Measurements from ENCODE around the gene EEF2.
A peak's percentile ranks its signal among the peaks of the same experiment; 100 is the strongest.

EEF2 gene

DNA sequence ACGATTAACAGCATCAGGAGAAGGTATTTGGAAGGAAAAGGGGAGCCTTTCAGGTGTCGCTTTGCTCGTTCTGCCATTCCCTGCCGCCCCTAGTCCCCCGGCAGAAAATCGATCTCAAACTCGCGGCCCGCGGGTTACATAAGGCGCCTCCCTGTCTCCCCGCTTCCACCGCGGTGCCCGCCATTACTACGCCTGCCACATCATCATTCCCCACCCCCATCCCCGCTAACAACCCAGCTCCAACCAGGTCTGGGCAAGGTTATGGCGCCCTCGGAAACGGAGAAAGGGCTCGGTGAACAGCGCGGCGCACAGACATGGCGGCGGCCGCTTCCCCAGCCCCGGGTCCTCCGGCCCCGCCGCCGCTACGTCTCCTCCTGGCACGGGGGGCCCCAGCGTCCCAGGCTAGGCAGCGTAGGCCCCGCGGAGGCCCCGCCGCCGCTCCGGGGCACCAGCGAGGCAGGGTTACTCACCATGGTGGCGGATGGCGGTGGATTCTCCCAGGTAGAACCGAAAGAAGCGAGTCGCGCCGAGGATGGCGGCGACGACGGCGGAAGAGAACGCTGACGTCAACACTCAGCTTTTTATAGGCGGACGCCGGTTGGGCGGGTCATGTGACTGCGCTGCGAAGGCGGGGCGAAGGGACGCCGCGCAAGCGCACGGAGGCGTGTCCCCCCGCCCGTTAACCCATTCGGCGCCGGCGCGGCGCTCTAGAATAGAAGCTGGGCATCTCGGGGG is at the start of gene EEF2:
TSS of gene EEF2 (minus strand) at position 556 of the 735 bp plus-strand sequence. CDS start at position 473, 83 bp downstream.
- DNase-seq, result peak; percentile 84 to 97 (median 90)

DNA sequence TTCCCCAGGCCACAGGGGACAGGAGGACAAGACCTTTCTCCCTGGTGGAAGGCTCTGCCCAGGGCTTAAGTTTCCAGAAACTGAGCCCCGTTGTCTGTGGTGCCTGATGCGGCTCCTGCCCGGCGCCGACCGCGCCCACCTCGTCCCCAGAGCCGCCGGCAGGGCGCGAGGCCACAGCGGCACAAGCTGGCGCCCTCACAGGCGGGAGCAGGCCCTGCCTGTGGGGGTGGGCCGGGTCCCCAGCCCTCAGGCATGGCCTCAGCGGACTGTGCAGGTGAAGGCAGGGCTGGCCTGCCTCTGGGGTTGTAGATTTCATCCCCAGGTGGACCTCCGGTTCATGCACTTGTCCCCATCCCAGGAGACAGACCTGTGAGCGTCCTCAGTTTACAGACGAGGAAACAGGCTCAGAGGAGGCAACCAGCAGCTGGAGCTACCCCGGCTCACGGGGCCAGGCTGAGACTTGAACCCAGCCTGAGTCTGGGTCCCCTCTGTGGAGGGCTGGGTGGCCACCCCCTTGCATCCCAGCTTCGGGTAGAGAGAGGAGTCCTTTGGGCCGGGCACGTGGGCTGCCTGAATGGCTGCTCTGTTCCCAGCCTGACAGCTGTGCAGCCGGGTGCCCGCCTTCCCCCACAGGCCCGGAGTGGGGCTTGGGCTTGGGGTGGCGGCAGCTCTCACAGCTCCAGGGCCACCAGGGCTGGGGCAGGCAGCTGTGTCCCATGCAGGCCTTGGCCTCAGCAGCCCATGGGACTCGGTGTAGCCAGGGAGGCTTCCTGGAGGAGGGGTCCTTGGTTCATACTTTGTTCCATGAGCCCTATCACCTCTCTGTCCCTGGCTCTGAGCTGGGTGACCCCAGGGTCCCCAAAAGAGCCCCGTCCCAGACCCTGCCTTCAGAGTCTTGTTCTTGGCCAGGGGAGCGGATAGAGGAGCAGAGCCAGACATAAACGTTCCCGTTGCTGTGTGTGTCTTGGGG is 49.1 kb upstream of the EEF2 start:
- no peak for DNase-seq

DNA sequence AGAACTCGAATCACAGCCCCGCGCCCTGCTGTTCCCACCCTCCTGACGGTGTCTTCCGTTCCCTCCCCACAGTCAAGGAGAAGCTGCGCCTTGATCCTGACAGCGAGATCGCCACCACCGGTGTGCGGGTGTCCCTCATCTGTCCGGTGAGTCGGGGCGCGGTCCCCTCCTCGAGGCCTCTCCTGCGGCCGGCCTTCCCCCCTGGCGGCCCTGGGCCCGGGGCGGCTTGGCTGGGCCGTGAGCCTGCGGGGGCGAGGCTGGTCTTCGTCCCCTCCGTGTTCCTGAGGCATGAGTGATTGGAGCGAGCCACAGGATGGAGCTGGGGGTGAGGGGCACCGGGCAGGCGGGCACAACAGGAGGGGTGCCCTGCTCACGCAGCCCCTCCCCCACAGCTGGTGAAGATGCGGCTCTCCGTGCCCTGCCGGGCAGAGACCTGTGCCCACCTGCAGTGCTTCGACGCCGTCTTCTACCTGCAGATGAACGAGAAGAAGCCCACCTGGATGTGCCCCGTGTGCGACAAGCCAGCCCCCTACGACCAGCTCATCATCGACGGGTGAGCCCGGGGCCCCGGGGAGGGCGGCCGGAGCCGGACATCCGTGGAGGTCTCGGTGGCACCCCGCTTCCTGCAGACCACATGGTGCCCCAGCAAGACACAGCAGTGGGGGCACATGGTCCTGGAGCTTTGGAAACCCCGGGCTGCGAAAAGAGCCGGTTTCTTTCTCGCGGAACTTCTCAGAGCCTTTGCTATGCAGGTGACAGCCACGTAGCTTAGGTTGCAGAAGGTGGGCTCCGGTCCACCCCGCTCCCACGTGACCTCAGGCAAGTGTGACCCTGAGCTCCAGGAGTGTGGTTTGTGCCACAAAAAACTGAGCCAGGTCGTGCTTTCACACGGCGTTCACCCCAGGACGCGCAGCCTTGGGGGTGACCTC is 48.0 kb upstream of the EEF2 start:
- DNase-seq, result no peak

DNA sequence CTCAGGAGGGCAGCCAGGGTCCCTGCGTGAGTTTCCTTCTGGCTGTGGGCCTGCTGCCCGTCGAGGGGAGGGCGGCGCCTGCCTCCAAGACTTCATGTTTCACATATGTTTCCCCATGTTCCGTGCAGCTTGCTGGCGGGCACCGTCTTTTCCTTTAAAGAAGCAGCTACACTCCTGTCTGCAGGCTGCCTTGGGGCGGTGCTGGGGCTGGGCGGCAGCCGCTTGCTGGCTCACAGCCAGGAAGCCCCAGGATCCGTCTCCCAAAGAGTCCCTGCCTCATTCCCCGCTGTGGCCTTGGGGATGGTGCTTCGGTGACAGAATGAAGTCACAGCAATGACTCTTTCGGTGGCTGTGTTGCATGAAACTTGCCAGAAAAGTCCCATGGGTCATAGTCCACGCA is 47.2 kb upstream of the EEF2 start:
- DNase-seq, result no peak

DNA sequence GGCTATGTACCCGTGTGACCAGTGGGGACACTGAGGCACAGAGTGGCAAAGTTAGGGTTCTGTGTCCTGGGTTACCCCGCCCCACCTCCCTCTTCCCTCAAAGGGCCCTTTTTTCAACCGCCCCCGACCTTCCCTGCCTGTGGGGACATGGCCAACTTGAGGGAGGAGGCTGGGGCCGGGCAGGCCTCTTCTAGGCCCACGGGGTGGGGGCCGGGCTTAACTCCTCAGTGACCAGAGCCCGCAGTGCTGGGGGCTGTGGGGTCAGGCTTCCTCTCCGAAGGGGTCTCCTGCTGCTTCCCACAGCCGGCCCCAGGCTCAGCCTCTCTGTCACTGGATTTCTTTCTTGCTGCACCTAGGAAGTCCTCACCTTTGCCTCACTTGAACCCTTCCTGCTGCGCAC is 46.2 kb upstream of the EEF2 start:
- no peak for DNase-seq

DNA sequence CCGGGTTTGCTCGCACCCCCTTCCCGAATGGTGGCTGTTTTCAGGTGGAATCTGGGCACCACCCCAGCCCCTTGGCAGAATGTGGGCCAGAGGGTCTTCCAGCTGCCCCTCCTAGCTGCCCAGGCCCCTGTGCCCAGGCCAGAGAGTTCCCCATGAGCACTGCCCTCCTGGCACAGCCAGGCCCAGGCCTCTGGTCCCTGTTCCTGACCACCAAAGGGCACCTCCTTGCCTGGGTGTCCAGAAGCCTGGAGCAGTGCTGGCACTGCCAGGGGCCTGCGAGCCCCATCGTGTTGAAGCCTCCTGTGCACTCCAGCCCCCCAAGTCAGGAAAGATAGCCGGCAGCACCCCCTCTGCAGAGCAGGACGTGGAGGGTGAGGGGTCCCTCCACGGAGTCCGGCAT is 45.7 kb upstream of the EEF2 start:
- DNase-seq, result no peak

DNA sequence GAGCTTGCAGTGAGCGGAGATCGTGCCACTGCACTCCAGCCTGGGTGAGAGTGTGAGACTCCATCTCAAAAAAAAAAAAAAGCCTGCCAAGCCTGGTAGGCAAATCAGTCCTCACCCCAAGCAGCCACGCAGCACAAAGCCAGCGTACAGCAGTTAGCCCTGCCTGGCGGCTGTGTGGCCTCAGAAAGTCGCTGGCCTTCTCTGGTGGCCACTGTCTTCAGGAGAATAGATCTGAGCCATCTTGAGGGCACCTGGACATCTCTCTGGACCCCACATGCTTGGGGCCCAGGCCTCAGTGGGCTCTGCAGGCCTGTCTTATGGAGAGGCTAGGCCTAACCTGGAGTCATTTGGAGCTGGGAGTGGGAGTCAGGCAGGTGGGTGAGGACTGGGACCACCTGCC is 45.3 kb upstream of the EEF2 start:
- DNase-seq, result no peak

DNA sequence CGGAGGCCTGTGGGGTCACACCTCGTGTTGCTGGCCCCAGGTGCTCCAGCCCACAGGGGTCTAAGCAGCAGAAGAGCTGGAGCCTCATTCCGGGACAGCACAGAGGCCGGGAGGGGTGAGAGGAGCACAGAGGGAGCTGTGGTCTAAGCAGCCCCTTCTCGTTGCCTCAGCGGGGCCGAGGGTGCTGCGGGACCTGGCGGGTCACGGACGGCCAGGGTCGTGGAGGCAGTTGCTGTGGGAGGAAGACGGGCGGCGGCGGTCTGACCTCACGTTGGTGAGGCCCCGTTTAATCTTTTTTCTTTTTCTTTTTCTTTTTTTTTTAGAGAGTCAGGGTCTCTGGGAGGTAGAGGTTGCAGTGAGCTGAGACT is 44.0 kb upstream of the EEF2 start:
- DNase-seq, result no peak

DNA sequence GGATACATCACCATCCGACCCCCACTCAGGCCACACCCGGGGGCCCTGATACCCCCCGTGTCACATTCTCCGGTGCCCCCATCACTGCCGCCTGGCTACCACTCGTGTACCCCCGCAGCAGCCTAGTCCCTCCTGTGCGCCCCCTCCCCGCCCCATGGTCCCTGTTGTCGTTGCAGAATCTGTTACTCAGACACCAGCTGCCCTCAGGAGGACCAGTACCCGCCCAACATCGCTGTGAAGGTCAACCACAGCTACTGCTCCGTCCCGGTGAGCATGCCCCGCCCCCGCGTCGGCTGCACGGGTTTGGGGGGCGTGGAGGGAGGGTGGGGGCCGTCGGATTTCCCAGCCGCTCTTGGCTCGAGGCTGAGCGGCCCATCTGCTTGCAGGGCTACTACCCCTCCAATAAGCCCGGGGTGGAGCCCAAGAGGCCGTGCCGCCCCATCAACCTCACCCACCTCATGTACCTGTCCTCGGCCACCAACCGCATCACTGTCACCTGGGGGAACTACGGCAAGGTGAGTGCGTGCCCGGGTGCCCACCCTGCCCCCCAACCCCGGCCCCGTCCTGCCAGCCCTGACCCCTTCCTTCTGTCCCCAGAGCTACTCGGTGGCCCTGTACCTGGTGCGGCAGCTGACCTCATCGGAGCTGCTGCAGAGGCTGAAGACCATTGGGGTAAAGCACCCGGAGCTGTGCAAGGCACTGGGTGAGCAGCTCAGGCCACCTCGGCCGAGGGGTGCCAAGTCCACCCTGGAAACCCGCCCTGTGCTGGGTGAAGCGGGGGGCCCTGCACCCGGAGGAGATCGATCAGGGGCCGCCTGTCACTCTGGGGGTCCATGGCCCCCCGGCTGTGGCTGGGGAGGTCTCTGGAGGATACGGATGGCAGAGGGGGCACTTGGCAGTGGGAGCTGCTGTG is 43.3 kb upstream of the EEF2 start:
- DNase-seq, result no peak

DNA sequence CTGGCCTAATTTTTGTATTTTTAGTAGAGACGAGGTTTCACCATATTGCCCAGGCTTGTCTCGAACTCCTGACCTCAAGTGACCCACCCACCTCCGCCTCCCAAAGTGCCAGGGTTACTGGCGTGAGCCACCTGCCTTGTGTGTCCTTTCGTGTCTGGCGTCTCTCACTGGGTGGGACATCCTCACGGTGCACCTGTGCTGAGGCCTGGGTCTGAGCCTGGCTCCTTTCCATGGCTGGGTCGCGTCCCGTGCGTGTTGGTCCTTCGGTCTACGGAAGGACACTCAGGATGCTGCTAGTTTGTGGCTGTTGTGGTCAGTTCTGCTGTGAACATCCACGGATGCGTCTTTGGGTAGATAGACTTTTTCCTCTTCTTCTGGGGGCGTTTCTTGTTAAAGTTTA is 41.9 kb upstream of the EEF2 start:
- DNase-seq, result no peak

DNA sequence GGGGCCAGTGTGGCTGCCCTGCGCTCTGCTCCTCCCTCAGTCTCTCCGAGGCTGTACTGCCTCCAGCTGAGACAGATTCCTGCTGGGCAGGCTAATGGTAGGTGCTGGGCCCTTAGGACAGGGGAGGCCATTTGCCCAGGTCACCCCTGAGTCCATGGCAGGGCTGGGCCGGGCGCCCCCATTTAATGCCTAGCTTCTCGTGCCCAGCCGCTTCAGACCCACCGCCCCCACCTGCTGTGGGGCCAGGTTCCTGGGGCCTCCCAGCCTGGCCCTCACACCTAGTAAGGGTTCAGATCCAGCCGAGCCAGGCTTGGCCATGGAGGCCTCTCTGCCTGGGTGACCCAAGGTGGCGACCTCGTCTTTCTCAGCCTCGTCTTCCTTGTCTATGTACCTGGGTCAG is 40.1 kb upstream of the EEF2 start:
- DNase-seq, result no peak

DNA sequence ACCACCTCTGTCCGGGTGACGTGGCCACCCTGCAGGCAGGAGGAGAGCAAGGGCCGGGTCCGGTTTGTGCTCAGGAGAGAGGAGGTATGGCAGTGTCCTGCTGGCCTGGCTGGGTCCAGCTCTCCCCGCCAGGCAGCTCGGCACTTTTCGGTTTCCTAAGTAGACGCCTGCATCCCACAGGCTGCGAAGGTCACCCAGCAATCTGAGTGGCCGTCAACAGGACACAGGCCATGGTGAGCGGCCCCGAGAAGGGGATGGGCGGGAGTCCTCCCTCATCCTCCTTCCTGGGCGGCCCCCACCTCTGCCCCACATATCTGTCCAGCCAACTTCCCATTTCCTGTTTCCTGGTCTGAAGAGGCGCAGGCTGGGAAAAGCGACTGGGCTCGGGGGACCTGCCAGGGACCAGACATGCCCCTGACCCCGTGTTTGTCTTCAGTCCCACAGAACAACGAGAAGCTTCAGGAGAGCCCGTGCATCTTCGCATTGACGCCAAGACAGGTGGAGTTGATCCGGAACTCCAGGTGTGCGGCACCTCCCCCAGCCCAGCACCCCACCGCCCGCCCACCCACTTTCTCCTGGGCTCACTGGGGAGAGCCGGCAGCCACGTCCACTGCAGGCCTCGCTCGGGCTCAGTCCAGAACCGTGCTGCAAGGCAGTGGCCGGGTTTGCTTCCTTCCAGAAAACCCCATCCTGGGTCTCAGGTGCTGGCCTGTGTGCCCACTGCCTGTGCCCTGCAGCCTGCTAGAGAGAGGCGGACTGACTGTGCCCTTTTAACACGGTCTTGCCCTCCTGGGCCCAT is 38.5 kb upstream of the EEF2 start:
- DNase-seq, result no peak

DNA sequence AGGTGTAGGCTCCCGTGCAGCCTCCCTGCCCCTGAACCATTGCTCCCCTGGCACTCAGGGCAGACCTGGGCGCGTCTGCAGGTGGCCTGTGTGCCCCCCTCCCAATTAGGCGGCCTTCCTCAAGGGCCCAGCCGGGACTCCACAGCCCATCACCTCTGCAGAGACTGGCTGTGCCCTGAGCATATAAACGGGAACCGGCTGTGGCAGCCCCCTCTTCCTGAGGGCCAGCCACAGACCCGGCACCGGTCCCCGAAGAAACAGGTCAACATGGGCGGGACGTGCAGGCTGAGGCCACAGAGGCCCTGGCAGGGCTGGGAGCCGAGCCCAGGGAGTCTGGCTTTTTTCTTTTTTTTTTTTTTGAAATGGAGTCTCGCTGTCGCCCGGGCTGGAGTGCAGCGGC is 34.3 kb upstream of the EEF2 start:
- no peak for DNase-seq

DNA sequence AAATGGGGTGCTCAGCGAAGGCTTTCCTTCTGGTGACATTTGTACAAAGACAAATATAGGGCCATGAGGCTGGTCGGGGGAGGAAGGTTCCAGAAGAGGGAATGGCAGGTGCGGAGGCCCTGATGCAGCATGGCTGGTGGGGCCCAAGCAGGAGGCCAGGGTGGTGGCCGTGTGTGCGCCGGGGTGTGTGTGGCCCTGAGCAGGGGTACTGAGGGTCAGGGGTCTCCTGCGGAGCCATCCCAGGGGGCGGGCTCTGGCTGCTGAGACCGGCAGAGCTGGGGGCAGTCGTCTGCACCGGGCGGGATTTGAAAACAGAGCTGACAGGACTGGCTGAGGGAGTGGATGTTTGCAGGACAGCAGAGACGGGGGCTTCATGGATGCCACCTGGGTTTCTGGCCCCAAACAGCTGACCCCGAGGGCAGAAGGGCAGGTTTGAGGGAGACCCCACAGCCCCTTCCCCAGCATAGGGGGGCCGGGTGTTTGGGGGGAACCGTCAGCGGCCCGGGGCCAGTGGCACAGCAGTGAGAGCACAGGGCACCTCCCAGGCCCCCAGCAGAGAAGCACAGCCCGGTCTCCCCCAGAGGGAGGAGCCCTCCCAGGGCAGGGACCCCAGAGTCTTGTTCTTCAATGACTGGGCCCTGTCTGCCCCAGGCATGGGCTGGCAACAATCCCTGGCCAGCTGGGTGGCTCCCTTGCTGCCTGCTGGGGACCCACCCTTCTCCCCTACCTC is 33.7 kb upstream of the EEF2 start:
- DNase-seq, result no peak

DNA sequence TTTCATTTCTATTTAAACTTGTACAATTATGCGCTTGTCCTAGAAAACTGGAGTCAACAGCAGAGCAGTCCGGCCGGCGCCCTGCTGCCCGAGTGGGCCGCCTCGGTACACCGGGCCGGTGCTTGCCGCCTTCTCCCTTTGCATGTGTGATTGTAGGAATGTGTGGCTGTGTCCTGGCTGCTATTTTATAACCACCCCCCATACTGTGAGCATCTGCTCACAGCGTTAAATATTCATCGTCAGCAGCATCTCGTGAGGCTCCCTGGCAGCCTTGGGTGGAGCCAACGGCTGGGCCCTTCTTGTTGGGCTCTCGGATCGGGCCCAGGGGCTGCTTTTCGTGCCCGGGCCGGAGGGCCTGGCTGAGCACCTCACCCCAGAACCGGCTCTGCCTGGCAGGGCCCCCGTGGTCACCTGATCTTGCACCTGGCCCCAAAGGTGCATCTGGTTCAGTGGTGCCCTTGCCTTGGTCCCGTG is 32.9 kb upstream of the EEF2 start:
- DNase-seq, result no peak

DNA sequence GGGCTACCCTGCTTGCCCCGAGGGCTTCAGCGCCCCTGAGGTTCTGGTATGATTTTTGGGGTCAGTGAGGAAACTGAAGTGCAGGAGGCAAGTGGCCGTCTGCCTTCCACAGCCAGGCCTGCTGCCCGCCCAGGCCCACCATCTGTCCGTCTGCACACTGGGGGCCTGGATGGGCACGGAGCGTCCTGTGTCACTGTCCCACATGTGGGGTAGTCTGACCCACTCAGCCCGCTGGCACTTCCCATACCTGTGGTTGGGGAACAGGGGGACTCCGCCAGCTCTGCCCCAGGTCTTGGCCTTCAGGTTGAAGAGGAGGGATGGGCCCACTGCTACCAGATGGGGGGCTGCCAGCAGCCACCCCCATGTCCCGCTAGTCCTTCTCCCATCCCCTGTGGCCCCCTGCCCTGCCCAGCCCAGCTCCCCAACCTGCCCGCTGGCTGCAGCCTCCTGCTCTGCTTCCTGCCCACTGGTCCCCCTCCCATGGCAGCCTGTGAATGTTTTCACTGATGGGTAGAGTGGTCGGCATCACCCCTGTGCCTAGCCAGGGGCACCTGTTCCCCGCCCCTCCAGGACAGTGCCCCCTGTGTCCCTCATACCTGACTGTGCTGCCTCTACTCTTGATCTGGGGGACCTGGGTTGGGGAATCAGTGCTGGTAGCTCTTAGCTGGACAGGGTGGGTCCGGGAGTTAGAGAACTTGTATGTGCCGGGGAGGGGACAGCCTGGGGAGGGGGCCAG is 31.8 kb upstream of the EEF2 start:
- no peak for DNase-seq

DNA sequence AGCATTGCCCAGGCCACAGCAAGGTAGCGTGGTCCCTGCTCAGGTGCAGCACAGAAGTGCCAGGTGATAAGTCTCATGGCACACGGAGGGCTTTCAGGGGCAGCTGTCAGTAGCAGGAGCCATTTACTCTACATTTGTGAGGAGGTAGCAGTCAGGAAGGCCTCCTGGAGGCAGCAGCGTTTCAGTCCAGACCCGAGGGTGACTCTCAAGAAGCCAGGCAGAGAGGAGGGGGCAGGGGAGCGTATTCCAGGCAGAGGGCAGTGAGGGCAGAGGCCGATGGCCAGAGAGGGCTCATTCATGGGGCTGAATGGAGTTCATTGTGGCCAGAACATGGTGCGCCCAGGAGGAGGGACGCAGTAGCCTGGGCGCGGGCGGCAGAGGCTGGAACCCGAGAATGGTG is 31.2 kb upstream of the EEF2 start:
- DNase-seq, result no peak

DNA sequence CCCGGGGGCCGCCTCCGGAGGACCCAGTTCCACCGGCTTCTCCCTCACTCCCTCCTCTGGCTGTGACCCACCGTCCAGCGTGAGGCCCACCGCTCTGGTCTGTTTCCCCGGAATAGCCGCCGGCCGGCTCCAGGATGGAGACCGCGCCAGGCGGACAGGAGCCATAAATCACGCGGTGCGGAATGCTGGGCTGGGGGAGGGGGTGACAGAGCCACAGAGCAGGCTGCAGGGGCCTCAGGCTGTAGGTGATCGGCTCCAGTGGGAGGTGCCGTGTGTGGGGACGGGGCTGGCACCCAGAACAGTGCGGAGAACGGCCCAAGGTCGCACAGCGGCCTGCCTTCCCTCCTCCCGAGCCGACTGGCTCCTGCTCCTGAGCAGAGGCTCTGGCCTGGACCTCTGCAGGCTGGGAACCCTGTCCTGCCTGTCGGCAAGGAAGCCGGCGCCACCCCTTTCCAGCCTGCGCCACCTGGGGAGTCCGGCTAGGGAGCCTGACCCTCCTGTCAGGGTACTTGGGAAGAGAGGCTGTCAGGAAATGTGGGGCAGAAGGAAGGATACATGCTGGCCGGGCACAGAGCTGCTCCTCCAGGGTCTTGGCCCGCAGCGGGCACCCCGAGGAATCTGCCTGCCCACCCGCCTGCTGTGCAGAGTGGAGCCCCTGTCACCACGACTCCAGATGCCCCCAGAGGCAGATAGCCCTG is 30.6 kb upstream of the EEF2 start:
- DNase-seq, result no peak
